GM19463 (cell line): ENCODE data around the gene HSPG2.

ENCODE experiments used
- ATAC-seq: cut with Tn5 transposase; IDR thresholded peaks from one replicate; pipeline ENCODE4 v1.9.1; 2021; ENCODE audit warnings: mild to moderate bottlenecking, moderate library complexity; ENCODE audit not compliant: unreplicated experiment

HSPG2 gene

GRCh38 chr1:21884456-21885235 is 52.5 kb downstream of the HSPG2 start:
- ATAC-seq, result no peak

DNA sequence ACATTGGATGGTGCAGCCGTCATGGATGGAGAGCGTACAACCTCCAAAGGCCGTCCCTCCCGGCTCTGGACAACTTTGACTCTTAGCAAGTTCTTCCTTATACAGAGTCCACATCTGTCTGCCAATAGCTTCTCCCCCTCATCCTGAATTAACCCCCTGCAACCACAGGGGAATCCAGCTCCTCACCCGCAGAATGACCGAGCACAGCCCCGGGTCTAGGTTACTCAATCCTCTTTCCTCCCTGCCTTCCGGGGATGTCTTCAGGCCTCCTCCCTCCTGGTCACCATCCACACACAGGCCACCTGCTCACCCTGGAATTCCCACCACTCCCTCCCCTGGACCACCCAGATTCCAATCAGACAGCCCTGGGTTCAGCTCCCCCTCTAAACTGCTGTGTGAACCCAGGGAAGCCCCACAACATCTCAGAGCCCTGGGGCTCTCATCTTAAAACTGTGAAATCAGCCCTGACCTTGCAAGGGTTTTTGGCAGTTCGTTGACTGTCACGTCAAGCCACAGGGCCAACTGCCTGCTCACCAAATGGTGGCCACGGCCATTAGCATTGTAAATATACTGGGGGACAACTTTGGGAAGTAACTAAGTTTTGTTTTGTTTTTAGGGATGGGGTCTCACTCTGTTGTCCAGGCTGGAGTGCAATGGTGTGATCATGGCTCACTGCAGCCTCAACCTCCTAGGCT is 54.2 kb downstream of the HSPG2 start:
- no peak for ATAC-seq

GRCh38 chr1:21881250-21881649 is 55.9 kb downstream of the HSPG2 start:
- no peak for ATAC-seq

DNA sequence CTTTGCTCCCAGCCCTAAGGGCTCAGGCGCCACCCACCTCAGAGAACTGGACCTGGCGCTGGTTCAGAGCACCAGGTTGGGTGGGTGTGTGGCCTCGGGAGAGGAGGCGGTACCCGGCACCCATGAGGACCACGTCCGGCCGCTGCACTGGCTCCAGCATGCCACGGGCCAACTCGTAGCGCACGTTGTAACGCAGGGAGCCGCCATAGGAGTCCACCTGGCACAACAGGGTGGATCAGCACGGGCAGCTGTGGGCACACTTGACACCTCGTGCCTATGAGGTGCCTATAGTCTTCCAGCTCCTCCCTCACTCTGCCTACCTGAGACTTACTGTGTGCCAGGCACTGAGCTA is 56.5 kb downstream of the HSPG2 start:
- ATAC-seq, result no peak

- no peak for ATAC-seq
These were observed 57.0 kb downstream of the HSPG2 start for GRCh38 chr1:21879928-21880618.

- ATAC-seq, result no peak
These were observed 58.2 kb downstream of the HSPG2 start for GRCh38 chr1:21878840-21879478.

GRCh38 chr1:21878009-21878773 is 58.9 kb downstream of the HSPG2 start:
- ATAC-seq, result no peak

DNA sequence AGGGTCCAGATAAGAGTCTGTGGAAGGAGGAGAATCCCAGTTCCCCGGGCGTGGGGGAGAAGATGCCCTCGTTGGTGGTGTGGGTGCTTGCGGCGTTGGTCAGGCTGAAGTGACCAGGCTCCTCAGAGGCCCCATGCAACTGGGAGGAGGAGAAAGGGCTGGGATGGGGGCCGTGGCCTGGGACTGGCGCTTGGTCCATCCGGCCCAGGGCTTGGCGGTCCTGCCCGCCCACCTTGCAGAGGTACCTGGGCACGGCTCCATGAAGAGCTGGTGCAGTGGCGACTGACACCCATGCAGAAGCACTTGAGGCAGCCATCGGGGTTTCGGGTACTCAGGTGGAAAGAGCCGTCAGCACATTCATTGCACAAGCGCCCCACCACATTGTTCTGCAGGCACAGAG is 60.8 kb downstream of the HSPG2 start:
- ATAC-seq, result no peak

DNA sequence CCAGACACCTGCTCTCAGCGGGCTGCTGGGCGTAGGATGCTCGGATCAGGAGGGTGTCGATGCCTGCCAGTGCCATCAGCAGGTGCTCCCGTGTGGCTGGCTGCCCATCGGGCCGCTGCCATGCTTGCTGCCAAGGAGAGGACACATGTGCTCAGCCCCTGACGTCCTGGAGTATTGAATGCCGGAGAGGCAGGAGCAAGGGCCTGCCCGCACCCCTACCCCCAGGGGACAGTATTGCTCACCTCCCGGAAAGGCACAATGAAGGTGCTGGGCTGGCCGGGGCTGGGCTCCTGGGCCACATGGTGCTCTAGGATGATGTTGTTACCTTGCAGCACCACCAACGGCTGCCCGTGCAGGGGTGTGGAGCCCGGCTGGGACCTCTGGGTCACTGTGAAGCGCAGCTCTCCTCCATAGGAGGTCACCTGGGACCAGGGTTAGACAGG is 61.5 kb downstream of the HSPG2 start:
- ATAC-seq, result no peak

DNA sequence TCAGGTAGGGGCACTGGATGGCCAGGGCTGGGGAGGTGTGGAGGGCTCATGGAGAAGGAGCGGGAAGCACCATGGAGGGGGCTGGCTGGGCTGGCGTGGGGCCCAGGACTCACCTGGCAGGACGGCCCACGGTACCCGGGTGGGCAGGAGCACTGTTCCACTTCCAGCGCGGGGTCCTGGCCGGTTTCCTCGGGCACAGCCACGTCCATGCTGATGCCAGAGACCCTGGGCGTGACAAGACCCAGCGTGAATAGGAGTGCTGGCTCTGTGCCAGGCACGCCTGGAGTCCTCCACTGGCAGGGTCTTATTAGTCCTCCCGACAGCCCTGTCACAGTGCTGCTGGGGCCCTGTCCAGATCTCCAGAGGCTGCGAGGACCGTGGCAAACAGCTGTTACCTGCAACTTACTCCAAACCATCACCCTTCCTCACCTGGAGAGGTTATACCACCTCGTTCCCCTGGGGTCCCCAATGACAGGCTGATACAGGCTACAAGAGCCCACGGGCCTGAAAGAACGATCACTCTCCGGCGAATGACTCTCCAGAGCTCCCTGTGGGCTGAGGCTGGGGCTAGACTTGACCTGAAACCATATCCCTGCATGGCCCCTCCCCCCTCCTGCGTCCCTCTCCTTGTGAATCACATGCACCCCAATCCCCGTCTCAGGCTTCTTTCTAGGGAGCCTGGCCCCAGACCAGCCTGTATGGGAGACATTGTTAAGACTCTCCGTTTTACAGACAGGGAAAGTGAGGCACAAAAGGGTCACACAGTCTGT is 62.1 kb downstream of the HSPG2 start:
- ATAC-seq, result no peak

- ATAC-seq, result no peak
These were observed 62.8 kb downstream of the HSPG2 start for GRCh38 chr1:21874328-21874727.

GRCh38 chr1:21873761-21874160 is 63.3 kb downstream of the HSPG2 start:
- ATAC-seq, result no peak

- ATAC-seq, result no peak
These were observed 63.9 kb downstream of the HSPG2 start for GRCh38 chr1:21873174-21873573.

GRCh38 chr1:21872445-21873079 is 64.5 kb downstream of the HSPG2 start:
- no peak for ATAC-seq

- no peak for ATAC-seq
These were observed 65.2 kb downstream of the HSPG2 start for GRCh38 chr1:21871943-21872342.

DNA sequence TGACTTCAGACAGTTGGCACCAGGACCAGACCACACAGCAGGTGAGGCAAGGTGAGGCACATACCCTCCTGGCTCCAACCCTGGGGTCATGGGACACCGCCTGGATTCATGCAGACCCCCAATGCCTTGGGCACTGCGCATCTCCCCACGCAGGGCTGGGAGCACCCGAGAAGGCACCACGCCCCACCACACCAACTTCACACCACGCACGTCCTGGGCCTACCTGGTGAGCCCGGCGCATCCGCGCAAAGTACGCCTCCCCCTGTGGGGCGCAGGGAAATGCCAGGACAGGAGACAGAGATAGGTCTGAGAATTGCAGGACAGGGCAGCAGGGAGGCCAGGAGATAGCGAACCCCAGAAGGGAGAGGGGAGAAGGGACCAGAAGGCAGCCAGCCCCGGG is 66.5 kb downstream of the HSPG2 start:
- ATAC-seq, result no peak

DNA sequence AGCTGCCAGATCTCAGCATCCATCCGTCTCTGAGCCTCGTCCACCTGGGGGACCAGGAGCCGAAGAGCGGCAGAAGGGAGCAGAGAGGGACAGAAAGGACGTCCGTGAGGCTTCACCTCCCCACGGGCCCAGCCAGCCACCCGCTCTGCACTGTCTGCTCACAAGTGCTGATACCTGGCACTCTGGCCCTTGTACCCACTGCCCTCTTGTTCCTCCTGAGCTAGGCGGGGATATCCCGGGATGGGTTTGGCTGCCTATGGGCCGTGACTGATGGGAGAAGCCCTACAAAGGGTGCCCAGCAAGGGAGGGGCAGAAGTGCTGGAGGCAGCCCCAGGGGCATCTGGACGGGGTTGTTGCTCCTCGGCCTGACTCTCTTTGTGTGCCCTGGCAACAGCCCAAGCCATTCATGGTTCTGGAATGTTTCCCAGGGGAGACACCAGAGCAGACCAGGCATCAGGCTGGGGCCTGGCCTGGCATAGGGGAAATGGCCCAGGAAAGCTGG is 67.4 kb downstream of the HSPG2 start:
- ATAC-seq, result no peak

DNA sequence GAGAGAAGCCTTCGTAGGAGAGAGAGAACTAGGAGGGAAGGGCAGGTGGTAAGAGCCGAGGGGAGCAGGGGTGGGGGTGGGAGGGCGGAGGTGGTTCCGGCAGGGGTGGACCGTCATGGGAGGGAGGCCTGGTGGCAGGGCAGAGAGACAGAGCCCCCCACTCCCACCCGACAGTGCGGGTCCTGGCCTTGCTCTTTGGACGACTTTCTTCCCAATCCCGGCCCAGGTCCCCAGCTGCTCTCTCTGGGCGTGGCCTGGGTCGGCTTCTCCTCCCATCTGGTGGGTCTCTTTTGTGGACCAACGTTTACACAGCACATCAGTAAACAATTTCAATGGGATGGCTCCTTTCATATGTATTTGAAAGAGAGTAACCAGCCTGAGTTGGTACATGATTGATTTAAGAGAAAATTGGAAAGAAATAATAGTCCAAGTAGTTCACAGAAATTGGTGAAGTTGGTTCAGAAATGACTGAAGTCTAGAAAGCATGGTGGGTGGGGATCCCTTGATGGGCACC is 68.1 kb downstream of the HSPG2 start:
- ATAC-seq, result no peak

GRCh38 chr1:21868482-21868881 is 68.6 kb downstream of the HSPG2 start:
- no peak for ATAC-seq
